CD4-positive, alpha-beta T cell treated with Interleukin-4 for 4 hours (primary cell): ENCODE results near the gene SLC22A5.

ENCODE experiments used
- DNase-seq: peaks from one replicate; pipeline ENCODE4 v3.0.0-alpha.2; 2020

The SLC22A5 gene

GRCh38 chr5:132369474-132370180 is at the start of gene SLC22A5:
TSS of gene SLC22A5 (plus strand) at chr5:132369710. CDS start at chr5:132369973, 263 bp downstream.
- peak; percentile 52 for DNase-seq

- no peak for DNase-seq
These were observed 49.5 kb upstream of the SLC22A5 start for GRCh38 chr5:132319975-132320374.

DNA sequence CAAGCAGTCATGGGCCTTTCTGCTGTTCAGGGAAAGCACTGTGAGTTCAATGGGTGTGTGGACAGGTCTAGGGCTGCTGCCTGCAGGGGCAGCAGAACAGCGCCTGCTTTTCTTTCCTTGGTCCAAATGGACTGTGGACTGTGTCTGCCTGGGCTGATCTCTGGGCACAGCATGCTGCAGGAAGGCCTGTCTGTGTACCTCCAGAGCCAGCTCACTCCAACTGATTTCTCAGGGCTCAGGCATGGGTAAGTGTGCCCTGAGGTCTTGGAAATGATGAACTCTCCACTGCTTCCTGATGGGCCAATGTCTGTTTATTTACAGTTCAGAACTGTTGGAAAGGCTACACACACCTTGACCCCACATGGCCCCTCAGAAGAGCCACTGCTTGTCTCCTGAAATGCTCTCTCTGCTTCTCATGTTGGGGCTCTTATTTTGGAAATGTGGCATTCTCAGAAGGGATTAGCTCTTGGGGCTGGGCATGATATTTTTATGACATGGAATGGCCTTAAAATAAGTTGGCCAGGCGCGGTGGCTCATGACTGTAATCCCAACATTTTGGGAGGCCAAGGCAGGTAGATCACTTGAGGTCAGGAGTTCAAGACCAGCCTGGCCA is 48.3 kb upstream of the SLC22A5 start:
- DNase-seq = no peak

DNA sequence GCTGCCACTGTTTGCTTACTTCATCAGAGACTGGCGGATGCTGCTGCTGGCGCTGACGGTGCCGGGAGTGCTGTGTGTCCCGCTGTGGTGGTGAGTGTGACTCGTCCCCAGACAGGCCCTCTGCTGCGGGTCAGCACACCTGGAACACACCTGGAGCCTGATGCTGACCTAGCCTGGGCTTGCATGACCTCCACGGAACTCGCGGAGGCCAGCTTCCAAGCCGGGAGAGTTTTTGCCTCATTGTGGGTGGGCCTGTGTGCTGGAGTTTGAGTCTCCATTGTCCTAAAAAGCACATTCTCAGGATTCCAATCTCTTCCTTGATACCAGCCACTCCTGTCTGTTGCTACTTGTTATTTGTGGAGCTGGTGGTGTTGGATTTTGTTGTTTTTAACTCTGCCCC is 47.2 kb upstream of the SLC22A5 start:
- no peak for DNase-seq

- DNase-seq = no peak
These were observed 46.3 kb upstream of the SLC22A5 start for GRCh38 chr5:132323202-132323601.

- no peak for DNase-seq
These were observed 43.8 kb upstream of the SLC22A5 start for GRCh38 chr5:132325691-132326090.

DNA sequence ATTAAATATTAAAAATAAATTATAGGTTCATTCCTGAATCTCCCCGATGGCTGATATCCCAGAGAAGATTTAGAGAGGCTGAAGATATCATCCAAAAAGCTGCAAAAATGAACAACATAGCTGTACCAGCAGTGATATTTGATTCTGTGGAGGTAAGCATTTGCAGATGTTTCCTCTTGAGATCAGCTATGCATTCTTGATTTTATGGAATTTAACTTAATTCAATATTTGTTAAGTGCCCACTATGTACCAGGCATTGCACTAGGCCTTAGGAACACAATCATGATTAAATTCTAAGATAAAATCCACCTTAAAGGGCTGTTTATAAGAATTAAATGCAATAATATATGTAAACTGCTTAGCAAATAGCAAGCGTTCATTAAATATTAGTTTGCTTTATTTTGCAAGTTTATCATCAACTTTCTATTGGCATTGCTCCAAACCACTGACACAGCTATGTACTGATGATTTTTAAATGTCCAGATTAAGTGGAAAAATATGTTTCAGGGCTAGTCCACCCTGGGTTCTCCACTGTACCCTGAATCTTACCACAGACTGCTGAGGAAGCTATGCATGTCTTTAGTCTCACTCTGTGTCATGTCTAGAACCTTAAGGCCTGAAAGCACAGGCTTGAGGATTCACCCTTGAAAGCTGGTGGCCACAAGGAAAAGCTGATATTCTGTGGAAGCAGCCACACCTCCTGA is 42.1 kb upstream of the SLC22A5 start:
- no peak for DNase-seq

DNA sequence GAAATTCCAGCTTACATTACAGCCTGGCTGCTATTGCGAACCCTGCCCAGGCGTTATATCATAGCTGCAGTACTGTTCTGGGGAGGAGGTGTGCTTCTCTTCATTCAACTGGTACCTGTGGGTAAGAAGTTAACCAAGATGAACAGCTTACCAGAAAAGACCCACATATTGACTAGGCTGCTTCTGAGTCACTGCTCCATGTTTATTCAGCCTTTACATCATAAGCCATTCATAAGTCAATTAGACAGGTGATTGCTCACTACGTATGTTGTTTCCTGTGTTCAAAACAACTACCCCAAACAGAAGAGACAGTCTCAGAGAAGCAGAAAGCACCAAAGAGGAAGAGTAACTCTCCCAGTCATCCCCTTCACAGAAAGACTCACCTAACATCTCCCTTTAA is 34.7 kb upstream of the SLC22A5 start:
- DNase-seq = no peak

DNA sequence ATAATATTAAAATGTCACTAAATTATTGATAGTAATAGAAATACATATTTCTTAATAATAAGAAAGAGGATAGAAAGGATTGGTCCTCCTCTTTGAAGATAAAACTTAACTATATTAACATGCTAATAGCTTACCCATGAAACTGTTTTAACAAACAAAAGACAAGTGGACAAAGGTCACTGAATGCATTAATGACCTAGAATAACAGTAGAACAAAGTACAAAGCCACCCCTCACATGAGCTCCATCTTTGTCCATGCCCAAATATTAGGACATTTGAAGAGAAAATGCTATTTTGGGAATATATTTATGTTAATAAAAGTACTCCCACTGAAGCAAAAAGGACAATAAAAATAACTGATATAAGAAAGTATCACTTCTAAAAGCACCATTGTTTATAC is 34.1 kb upstream of the SLC22A5 start:
- DNase-seq = no peak

DNA sequence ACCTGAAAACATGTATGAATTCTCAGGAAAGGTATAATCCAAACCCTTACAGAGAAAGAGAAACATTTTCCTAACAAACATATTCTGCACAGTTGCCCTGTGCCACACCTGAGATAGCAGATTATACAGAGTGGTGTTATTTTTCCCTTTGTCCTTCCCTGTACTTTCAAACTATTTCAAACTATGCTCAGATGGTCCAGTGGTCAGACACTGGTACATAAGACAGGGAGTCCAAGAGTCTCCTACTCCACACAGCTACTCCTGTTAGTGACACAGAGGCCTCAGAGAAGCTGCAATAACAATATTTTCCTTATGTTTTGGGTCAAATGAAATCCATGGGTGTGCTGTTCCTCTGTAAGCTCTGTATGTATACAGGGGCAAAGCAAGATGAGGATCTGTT is 30.0 kb upstream of the SLC22A5 start:
- DNase-seq = no peak

GRCh38 chr5:132342291-132343180 is 27.0 kb upstream of the SLC22A5 start:
- no peak for DNase-seq

GRCh38 chr5:132344775-132345514 is 24.6 kb upstream of the SLC22A5 start:
- DNase-seq = no peak

GRCh38 chr5:132353486-132353995 is 16.0 kb upstream of the SLC22A5 start:
- DNase-seq = no peak

GRCh38 chr5:132354381-132355139 is 14.9 kb upstream of the SLC22A5 start:
- DNase-seq = no peak

DNA sequence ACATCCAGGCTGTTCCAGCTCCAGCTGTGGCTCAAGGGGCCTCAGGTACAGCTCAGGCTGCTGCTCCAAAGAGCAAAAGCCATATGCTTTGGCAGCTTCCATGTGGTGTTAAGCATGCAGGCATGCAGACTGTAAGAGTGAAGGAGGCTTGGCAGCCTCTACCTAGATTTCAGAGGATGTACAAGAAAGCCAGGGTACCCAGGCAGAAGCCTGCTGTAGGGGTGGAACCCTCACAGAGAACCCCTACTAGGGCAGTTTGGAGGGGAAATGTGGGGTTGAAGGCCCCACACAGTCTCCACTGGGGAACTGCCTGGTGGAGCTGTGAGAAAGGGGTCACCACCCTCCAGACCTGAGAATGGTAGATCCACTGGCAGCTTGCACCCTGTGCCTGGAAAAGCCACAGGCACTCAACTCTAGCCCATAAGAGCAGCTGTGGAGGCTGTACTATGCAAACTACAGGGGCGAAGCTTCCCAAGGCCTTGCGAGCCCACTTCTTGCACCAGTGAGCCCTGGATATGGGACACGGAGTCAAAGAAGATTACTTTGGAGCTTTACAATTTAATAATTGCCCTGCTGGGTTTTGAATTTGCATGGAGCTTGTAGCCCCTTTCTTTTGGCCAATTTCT is 14.3 kb upstream of the SLC22A5 start:
- DNase-seq = no peak

DNA sequence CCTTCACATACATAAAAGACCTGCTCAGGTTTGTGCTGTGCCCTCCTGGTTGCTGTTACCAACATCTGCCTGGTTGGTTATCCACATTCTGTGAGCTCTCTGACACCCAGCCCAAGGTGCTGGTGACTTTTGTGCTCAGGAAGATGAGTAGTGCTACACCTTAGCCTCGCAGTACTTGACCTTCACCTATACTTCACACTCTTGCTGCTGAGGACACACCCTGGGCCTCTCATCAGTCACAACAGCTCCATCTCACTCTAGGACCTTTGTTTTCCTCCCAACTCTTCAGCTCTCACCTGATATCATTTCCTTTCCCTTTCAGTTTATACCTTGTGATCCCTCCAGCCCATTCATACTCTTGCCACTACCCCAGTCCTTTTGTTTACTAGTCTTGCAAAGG is 10.7 kb upstream of the SLC22A5 start:
- no peak for DNase-seq

DNA sequence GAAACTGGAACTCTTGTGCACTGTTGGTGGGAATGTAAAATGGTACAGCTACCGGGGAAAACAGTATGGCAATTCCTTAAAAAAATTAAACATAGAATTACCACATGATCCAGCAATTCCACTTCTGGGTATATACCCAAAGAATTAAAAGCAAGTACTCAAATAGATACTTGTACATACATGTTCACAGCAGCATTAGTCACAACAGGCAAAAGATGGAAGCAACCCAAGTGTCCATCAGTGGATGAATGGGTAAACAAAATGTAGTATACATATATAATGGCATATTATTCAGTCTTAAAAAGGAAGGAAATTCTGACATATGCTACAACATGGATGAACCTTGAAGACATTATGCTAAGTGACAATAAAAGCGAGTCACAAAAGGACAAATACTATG is 7.4 kb upstream of the SLC22A5 start:
- DNase-seq = no peak

GRCh38 chr5:132363431-132364112 is 5.9 kb upstream of the SLC22A5 start:
- no peak for DNase-seq

DNA sequence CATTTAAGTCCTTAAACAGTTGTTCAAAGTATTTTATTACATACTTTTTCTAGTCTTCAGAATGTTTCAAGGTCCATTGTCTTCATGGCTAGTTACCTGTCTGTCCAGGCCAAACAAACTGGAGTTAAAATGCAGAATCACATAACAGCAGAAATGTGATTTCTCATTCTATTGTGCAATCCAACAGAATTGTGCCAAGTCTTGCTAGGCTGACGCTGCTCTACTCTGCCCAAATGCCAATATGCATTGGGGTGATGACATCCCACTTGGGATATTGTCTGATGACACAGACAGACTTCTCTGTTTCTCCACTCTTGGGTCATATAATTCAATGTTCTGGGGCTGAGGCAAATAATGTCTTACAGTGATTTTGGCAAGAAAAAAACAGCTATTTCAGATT is 5.2 kb upstream of the SLC22A5 start:
- DNase-seq = no peak

DNA sequence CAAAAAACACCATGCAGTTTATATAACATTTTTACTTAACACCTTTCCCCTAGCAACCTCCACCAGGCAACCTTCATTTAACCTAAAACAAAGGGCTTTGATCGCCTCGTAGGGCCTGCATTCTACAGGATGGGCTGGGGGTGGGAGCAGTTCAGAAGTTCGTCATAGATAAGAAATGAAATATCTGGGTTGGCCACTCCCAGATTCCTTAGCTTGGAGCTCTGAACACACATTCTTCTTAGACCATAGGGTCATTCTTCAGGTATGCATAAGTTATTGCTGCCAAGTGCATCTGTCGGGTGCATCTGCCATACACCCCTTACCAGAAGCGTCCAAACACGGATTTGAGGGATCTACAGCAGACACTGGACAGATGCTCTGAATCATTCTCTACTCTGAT is 4.3 kb upstream of the SLC22A5 start:
- no peak for DNase-seq
